K562 (cell line): Measurements from ENCODE around the gene GLRX2. TPM values are rescaled to one million over a fixed set of nuclear protein-coding genes. Genes with fewer than 3 reads are reported as not detected.

Experiments
- ATAC-seq: fragments of 200-7000 bp; cut with Tn5 transposase; 3 replicates; pipeline ENCODE4 v1.9.1; 2020; ENCODE audit warnings: moderate library complexity
- BruUV-seq: library from RNA; stranded (reverse); fragments of 400-500 nt; replicated peaks from 2 replicates; lab custom pipeline; 2021; lab: Mats Ljungman, UMichigan
- CTCF ChIA-PET: fragments of 300-600 bp; formaldehyde crosslinking; extraction: SDS; loops from one replicate; lab custom pipeline; 2021; ENCODE audit warnings: low intra/inter-chr PET ratio; lab: Yijun Ruan, JAX
- POLR2A ChIA-PET: fragments of 300-600, 350-650 bp; sonication (Branson Sonifier 250); formaldehyde crosslinking; extraction: SDS; loops from one replicate; lab custom pipeline; 2021; ENCODE audit warnings: antibody characterized with exemption, inconsistent platforms; lab: Yijun Ruan, JAX
- DNase-seq, 4 experiments: peaks; one replicate each; pipeline versions ENCODE4 v3.0.0 to v3.0.0-alpha.2; 2011 to 2018; ENCODE audit warnings: low spot score in 3 of 4, mixed read lengths in 3 of 4; ENCODE audit errors: extremely low read depth in 1 of 4
- FAIRE-seq: peaks from 2 replicates; lab custom pipeline; 2011; peaks lifted over from hg19 to GRCh38; lab: Jason Lieb, UNC
- H2AFZ ChIP-seq: 2 replicates; pipeline ENCODE4 v1.6.0; 2011; ENCODE audit warnings: low read depth, low read length, control low read depth, inconsistent platforms
- H3K27ac ChIP-seq: fragments of 200-600 bp; 3 replicates; pipeline ENCODE4 v1.8.0; 2011; ENCODE audit warnings: low read depth, mild to moderate bottlenecking, control low read depth, inconsistent platforms, low read length, moderate library complexity, mixed read lengths; ENCODE audit errors: extremely low read depth
- H3K27me3 ChIP-seq, 2 experiments: fragments of 300-600 bp in 1 of 2; 2 replicates in 1 of 2; 3 replicates in 1 of 2; pipeline versions ENCODE4 v1.6.0 to v1.8.0; 2011; ENCODE audit warnings: inconsistent platforms in 2 of 2, low read length in 2 of 2, mild to moderate bottlenecking in 1 of 2, mixed read lengths in 1 of 2, moderate library complexity in 1 of 2; ENCODE audit not compliant: control insufficient read depth in 2 of 2, insufficient read depth in 2 of 2
- H3K36me3 ChIP-seq: fragments of 300-600 bp; 3 replicates; pipeline ENCODE4 v1.8.0; 2011; ENCODE audit warnings: mild to moderate bottlenecking, low read length, inconsistent platforms; ENCODE audit not compliant: control insufficient read depth, insufficient read depth
- H3K4me1 ChIP-seq, 2 experiments: fragments of 200-600 bp in 1 of 2; replicated peaks in 1 of 2; 2 replicates in 1 of 2; 3 replicates in 1 of 2; pipeline versions ENCODE4 v1.5.1 to v1.8.0; 2011; ENCODE audit warnings: inconsistent platforms in 2 of 2, low read length in 2 of 2, mild to moderate bottlenecking in 1 of 2, mixed read lengths in 1 of 2, moderate library complexity in 1 of 2; ENCODE audit not compliant: control insufficient read depth in 2 of 2, insufficient read depth in 2 of 2
- H3K4me2 ChIP-seq: 2 replicates; pipeline ENCODE4 v1.6.1; 2011; ENCODE audit warnings: low read length, control low read depth, inconsistent platforms, mixed read lengths; ENCODE audit not compliant: insufficient read depth
- H3K4me3 ChIP-seq: fragments of 200-600 bp; sonication (generic), shearing (Covaris generic); 2 replicates; pipeline ENCODE4 v1.5.1; 2016; ENCODE audit warnings: control low read depth, inconsistent platforms
- H3K79me2 ChIP-seq: fragments of 200-600 bp; 3 replicates; pipeline ENCODE4 v1.8.0; 2011; ENCODE audit warnings: low read length, inconsistent platforms; ENCODE audit not compliant: control insufficient read depth, insufficient read depth
- H3K9ac ChIP-seq, 2 experiments: 2 replicates each; pipeline versions ENCODE4 v1.6.0 to v1.6.1; 2011; ENCODE audit warnings: low read depth in 2 of 2, low read length in 2 of 2, control low read depth in 1 of 2, inconsistent platforms in 1 of 2, mild to moderate bottlenecking in 1 of 2, mixed read lengths in 1 of 2; ENCODE audit not compliant: insufficient read depth in 1 of 2
- H3K9me1 ChIP-seq: one replicate; pipeline ENCODE4 v1.6.0; 2011; ENCODE audit warnings: inconsistent platforms, mild to moderate bottlenecking, low read length, moderate library complexity; ENCODE audit not compliant: control insufficient read depth, insufficient read depth
- H3K9me3 ChIP-seq: replicated peaks from 2 replicates; pipeline ENCODE4 v1.5.1; 2011; ENCODE audit warnings: low read depth, low read length, inconsistent platforms; ENCODE audit not compliant: control insufficient read depth, insufficient read depth
- H4K20me1 ChIP-seq: replicated peaks from 2 replicates; pipeline ENCODE4 v1.6.1; 2011; ENCODE audit warnings: low read length, inconsistent platforms, mixed read lengths; ENCODE audit not compliant: control insufficient read depth, insufficient read depth
- FOXJ2 ChIP-seq: fragments of 200-800 bp; sonication (Bioruptor generic); IDR thresholded peaks from 2 replicates; pipeline ENCODE4 v1.6.1; 2016; ENCODE audit warnings: missing genetic modification characterization, missing compliant biosample characterization
- HNRNPUL1 ChIP-seq: fragments of 200-400 bp; formaldehyde crosslinking; IDR thresholded peaks from 2 replicates; pipeline ENCODE4 v1.6.1; 2017; ENCODE audit warnings: low read length
- MEIS2 ChIP-seq: fragments of 450-650 bp; IDR thresholded peaks from 2 replicates; pipeline ENCODE4 v1.6.1; 2014; ENCODE audit warnings: mild to moderate bottlenecking; ENCODE audit not compliant: partially characterized antibody
- ZNF133 ChIP-seq: fragments of 250-450 bp; sonication (Bioruptor Pico); IDR thresholded peaks from 2 replicates; pipeline ENCODE4 v1.4.0; 2020; ENCODE audit warnings: mild to moderate bottlenecking
- ZNF175 ChIP-seq: fragments of 200-800 bp; sonication (Bioruptor generic); IDR thresholded peaks from 2 replicates; pipeline ENCODE4 v1.6.1; 2016; ENCODE audit warnings: low read depth, mild to moderate bottlenecking, missing genetic modification characterization, missing compliant biosample characterization
- ZNF282 ChIP-seq: sonication (generic); formaldehyde crosslinking; IDR thresholded peaks from 2 replicates; pipeline ENCODE4 v1.8.1; 2023; ENCODE audit warnings: missing genetic modification reagents
- ZNF347 ChIP-seq: fragments of 450-650 bp; formaldehyde crosslinking; IDR thresholded peaks from 2 replicates; pipeline ENCODE4 v1.4.0; 2020; ENCODE audit warnings: low read depth, mild to moderate bottlenecking, moderate library complexity
- ZNF740 ChIP-seq, 3 experiments: fragments of 200-800 bp in 1 of 3; sonication (Bioruptor generic) in 1 of 3; sonication (generic) in 1 of 3; formaldehyde crosslinking in 1 of 3; IDR thresholded peaks; 2 replicates each; pipeline versions ENCODE4 v1.6.1 to v1.8.0; 2016 to 2022; ENCODE audit warnings: mild to moderate bottlenecking in 2 of 3, missing compliant biosample characterization in 2 of 3, missing genetic modification characterization in 2 of 3, missing genetic modification reagents in 1 of 3
- WGBS: fragments of 100-300 bp; shearing (Covaris generic); methylation state at CpG from one replicate; pipeline ENCODE4 v1.1.6; 2016; ENCODE audit warnings: low coverage, mixed read lengths; ENCODE audit not compliant: insufficient coverage; ENCODE audit errors: missing lambda C conversion rate; 5-methylcytosine and 5-hydroxymethylcytosine counted together
- in situ Hi-C: fragments of 300-500 bp; cut with MboI; formaldehyde crosslinking; loops from 4 replicates; pipeline ENCODE4 v1.15.0; 2018; ENCODE audit warnings: inconsistent platforms, mixed read lengths
- intact Hi-C: fragments of 100-400 bp; cut with micrococcal nuclease; formaldehyde crosslinking; loops from 2 replicates; pipeline ENCODE4 v1.14.2; 2022
- polyA plus RNA-seq, 8 experiments: library from polyadenylated mRNA; depleted of rRNA in 4 of 8; stranded (reverse) in 5 of 8; unstranded in 3 of 8; fragments of >200 nt; fragmentation: Nextera tagmentation in 2 of 8; fragmentation: Illumina TruSeq in 1 of 8; extraction: Ambion mirVana in 2 of 8; extraction: Trizol in 1 of 8; gene quantifications; 2 replicates each; pipeline versions ENCODE4 v1.2.1 to v1.2.3, GENCODE V29; 2011 to 2014; ENCODE audit warnings: inconsistent platforms in 1 of 8, missing spikeins in 1 of 8
- total RNA-seq, 7 experiments: library from RNA; depleted of rRNA in 6 of 7; stranded (reverse); fragments of >200 nt in 6 of 7; fragmentation: Illumina TruSeq in 2 of 7; extraction: Trizol in 2 of 7; gene quantifications; 2 replicates each; pipeline versions ENCODE4 v1.2.1 to v1.2.3, GENCODE V29; 2011 to 2021; ENCODE audit warnings: low replicate concordance in 1 of 7

GLRX2 gene
- total and polyA plus RNA-seq, 9 of the 15 experiments (the other 6 are each of a cell fraction or from before 2014, with no cell fraction given), result 13.3 to 82.6 (median 55.1) TPM

- no peak overlapping the region for H3K4me3 ChIP-seq
- no peak for DNase-seq
- 46% methylated on average over 3 of the region's 3 CpGs for WGBS
- no peaks in the 10 kb centered on the region for H3K9me3 ChIP-seq
- peak overlapping the region; percentile 56; the same call in 1 of the 3 replicates for H3K27ac ChIP-seq
- no peak overlapping the region for H3K4me2 ChIP-seq
- ChIA-PET POLR2A (interaction anchor here (1.1 kb wide), 1 partner anchor 11 kb away, joined by 7 read pairs; the partner anchor contains the start of gene CDC73), CTCF (no interaction called here)
- H3K27me3 ChIP-seq, result no peaks in the 10 kb centered on the region
- H3K36me3 ChIP-seq, result no peaks in the 10 kb centered on the region
- no peak for FAIRE-seq
- TF ChIP-seq FOXJ2 (tag), result 0 out of 2 replicates have a peak, but pooled peaks have one; percentile 55
- TF ChIP-seq ZNF175 (CRISPR knock-in tag), result peak; percentile 15; the same call in 1 of the 2 replicates
- no peak for TF ChIP-seq ZNF740 (CRISPR knock-in tag; IDR thresholded peaks at IDR 0.05)
- TF ChIP-seq ZNF740 (tag; IDR thresholded peaks at IDR 0.05), result peak in 1 of 2 experiments; percentile 22; a peak in 1 of 4 replicates
- no peak for TF ChIP-seq ZNF133 (CRISPR knock-in tag)
- no peak for TF ChIP-seq HNRNPUL1
- no peak for TF ChIP-seq ZNF282
- TF ChIP-seq ZNF347 (CRISPR knock-in tag), result no peak
- no peak for TF ChIP-seq MEIS2
- H3K9ac ChIP-seq, result peak overlapping the region in 1 of 2 experiments; percentile 52; a peak in 1 of 4 replicates
- peak overlapping the region; percentile 86; the same call in 1 of the 2 replicates for H2AFZ ChIP-seq
- in situ Hi-C loops (no loop called here), intact Hi-C loops (no loop called here)
- ATAC-seq, result no peak
- no TSS peak for BruUV-seq
- peaks cover 26% of the 10 kb centered on the region for H3K79me2 ChIP-seq
- no peaks in the 10 kb centered on the region for H3K9me1 ChIP-seq
- peaks cover 19 to 34% of the 10 kb centered on the region in 2 experiments for H3K4me1 ChIP-seq
- no peaks in the 10 kb centered on the region for H4K20me1 ChIP-seq
Observed at GRCh38 chr1:193110864-193111263, 5.7 kb upstream of the GLRX2 start.
